T-helper 2 cell treated with Interferon-gamma antibody and Interleukin-4, amounts not matched to agents 5 μg/mL and 100 μg/mL, for 36 hours (primary cell): ENCODE data around the gene SLC7A10.
"Not testable (repeated sequence)": the region's sequence is repeated elsewhere in the genome, so short reads cannot be mapped to it uniquely, and the experiment has no call there.

Experiments
- DNase-seq: peaks from one replicate; pipeline ENCODE4 v3.0.0; 2021; ENCODE audit warnings: low spot score
- H3K27ac Mint-ChIP-seq: one replicate; pipeline ENCODE4 v1.8.0; 2021; ENCODE audit warnings: mild to moderate bottlenecking, mixed read lengths
- H3K27me3 Mint-ChIP-seq: one replicate; pipeline ENCODE4 v1.8.0; 2021; ENCODE audit warnings: low read depth, mixed read lengths
- H3K36me3 Mint-ChIP-seq: one replicate; pipeline ENCODE4 v1.8.0; 2021; ENCODE audit warnings: low read depth, mixed read lengths
- H3K4me1 Mint-ChIP-seq: one replicate; pipeline ENCODE4 v1.8.0; 2021; ENCODE audit warnings: low read depth, mixed read lengths
- H3K4me3 Mint-ChIP-seq: one replicate; pipeline ENCODE4 v1.8.0; 2022; ENCODE audit warnings: mild to moderate bottlenecking, moderate library complexity, mixed read lengths
- H3K9me3 Mint-ChIP-seq: one replicate; pipeline ENCODE4 v1.8.0; 2021; ENCODE audit warnings: mixed read lengths

SLC7A10 gene

DNA sequence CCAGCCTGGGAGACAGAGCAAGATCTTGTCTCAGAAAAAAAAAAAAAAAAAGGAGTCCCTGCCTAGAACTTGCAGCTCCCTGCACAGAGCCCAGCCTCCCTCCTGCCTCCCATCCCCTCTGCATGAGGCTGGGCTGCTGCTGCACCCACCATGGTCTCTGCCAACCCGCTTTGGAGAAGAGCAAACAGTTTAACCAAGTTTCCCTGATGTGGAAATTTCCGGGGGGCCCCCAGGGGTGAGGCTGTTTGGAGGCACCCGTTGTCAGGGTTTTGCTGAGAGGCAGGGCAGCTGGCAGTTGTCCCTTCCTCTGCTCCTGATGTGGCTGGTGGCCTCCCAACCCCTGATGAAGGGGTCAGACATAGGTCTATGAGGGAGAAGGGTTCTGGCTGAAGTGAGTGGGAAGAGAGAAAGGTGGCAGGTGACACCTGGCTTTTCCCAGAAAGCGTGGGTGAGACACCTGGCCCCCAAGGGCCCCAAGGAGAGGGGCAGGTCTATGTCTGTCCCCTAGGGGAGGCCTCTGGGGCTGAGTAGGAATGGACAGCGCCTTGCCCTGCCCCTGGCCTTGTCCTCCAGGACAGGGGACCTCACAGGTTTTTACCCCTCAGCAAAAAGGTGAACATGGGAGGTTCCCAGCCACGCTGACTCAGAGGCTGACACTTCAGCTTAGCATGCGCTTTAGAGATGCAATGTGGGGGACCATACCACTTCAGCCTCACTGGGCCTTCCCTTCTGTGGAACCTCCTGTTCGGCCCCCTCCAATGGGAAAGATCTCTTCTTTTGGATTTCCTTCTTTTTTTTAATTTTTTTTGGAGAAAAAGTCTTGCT lies 26.0 kb downstream of the SLC7A10 start:
- H3K36me3 Mint-ChIP-seq: no peaks in the 10 kb centered on the region
- no peaks in the 10 kb centered on the region for H3K4me1 Mint-ChIP-seq
- no peak for DNase-seq
- peaks cover 16% of the 10 kb centered on the region for H3K27me3 Mint-ChIP-seq
- H3K4me3 Mint-ChIP-seq: no peak overlapping the region
- H3K9me3 Mint-ChIP-seq: no peaks in the 10 kb centered on the region
- H3K27ac Mint-ChIP-seq: no peak overlapping the region

DNA sequence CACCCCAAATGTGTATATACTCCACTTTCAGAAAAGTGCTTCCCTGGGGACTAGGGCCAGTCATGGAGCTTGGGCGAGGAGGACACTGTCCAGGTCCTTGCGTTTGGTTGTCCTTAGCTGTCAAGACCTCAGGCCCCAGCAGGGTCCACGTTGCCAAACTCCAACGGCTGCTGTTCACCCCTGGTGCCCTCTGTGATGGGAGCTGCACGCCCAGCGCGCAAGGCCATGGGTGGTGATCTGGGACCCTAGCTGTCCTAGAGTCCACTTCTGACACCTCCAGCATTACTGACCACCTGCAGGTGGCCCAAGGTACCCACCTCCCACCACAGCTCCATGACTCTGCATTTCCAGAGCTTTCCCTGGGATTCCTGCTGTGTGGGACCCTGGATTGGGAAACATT lies 27.5 kb downstream of the SLC7A10 start:
- DNase-seq: no peak
- Mint-ChIP-seq H3K27ac (no peak overlapping the region), H3K4me1 (no peaks in the 10 kb centered on the region), H3K27me3 (peaks cover 23% of the 10 kb centered on the region), H3K9me3 (no peaks in the 10 kb centered on the region), H3K36me3 (no peaks in the 10 kb centered on the region), H3K4me3 (no peak overlapping the region)

DNA sequence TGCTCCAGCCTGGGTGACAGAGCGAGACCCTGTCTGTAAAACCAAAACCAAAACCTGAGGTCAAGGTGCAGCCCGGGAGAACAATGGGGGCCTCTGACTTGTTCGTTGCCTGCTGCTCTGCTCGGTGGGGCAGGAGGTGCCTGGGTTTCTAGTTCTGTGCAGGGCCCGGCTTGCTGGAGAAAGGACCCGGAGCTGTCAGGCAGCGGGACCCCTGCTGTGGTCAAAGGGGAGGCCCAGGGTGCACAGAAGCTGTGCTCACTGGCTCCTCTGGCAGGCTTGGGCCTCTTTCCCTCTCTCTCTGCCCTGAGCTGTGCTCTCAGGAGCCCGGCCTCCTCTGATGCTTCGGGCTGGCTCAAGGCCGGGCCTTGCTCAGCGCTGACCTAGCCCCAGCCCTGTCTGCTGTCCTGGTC lies 28.1 kb downstream of the SLC7A10 start:
- Mint-ChIP-seq H3K27me3 (peaks cover 29% of the 10 kb centered on the region), H3K9me3 (no peaks in the 10 kb centered on the region), H3K4me1 (no peaks in the 10 kb centered on the region), H3K36me3 (no peaks in the 10 kb centered on the region), H3K4me3 (no peak overlapping the region), H3K27ac (no peak overlapping the region)
- DNase-seq: no peak

DNA sequence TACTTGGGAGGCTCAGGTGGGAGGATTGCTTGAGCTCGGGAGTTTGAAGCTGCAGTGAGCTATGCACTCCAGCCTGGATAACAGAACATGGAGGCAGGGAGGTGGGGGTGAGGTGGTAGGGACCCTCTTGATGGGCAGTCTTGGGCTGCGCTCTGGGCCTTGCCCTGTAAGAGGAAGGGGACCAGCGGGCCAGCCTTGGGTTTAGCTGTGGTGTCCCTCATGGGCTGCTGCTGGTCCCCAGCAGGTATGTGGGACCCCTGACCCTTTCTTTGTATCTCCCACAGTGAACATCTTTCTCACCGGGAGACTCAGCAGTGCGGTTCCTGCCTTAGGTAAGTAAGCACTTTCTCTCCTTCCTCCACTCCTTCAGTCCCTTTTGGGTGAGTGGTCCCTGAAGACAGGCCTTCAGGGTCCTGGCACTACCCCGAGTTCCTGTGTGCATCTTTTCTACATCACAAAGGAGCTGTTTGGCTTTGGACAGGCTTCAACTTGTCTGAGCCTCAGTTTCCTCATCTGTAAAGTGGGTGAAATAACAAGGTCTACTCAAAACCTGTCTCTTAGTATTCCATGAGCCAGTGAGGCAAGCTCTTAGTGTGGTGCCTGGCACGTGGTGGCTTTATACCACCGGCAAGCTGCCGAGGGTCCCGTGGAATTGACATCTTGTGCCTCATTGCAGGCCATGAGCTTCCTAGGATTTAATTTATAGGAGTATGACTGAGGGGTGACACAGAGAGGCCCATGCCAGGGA lies 29.0 kb downstream of the SLC7A10 start:
- DNase-seq: no peak
- H3K27ac Mint-ChIP-seq: no peak overlapping the region
- peaks cover 39% of the 10 kb centered on the region for H3K27me3 Mint-ChIP-seq
- H3K4me3 Mint-ChIP-seq: no peak overlapping the region
- H3K4me1 Mint-ChIP-seq: no peaks in the 10 kb centered on the region
- no peaks in the 10 kb centered on the region for H3K36me3 Mint-ChIP-seq
- H3K9me3 Mint-ChIP-seq: no peaks in the 10 kb centered on the region

DNA sequence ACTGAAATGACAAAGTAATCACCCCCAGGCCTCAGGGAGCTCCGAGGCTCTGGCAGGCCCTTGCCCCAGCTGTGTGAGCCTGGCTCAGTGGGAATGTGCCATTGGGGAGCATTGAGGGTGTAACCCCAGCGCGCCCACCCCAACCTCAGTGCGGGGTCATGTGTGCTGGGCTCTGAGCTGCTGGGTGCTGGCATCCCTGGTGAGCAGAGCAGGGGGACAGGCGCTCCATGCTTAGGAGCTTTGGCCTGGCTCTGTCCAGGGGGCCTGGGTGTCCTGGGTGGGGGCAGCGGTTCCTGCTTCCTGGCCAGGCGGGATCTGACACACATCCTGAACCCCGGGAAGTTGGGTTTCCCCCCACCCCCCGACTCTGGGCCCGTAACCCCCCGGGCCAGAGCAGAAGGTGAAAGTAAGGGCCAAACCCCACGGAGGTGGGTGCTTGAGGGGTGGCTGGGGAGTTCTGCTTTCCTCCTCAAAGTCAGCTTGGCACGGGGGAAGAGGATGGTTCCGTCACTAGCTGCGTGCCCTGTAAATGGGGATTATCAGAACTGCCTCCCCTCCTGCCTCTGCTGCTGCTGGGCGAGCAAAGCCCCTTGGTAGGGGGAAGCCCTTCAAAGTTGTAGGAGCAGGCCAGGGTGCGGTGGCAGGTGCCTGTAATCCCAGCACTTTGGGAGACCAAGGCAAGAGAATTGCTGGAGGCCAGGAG lies 29.9 kb downstream of the SLC7A10 start:
- peaks cover 43% of the 10 kb centered on the region for H3K27me3 Mint-ChIP-seq

DNA sequence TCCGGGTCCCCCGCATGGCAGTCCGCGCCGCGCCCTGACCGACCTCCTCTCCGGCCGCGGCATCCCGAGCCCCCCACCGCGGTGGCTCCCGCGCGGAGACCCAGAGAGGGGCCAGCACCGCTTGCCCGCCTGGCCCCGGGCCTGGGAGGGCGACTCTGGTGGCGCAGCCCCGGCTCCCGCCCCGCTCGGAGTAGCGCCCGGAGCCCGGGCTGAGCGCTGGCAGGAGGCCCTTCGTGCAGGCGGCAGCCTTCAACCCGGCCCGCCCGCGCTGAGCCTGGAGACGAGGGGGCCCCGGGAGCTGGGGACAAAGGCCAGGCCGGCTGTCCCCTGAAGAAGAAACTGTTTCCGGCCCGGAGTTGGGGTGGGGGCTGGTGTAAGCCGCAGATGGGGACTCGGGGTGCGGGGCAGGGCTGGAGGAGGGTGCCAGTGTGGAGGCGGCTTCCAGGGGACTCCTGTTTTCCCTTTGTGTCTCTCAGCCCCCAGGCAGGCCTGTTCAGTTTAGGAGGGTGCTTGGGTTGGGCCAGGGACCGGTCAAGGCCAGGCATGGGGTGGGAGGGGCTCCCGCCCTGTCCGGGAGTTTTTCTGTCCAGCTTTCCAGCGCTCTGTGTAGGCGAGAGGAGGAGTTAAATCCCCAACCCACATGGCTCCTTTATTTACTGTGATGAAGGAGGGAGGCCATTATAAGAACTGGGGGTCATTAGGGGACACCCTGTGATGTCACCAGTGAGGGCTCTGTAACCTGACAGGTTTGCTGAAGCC lies 30.6 kb downstream of the SLC7A10 start:
- H3K36me3 Mint-ChIP-seq: no peaks in the 10 kb centered on the region
- peaks cover 49% of the 10 kb centered on the region for H3K27me3 Mint-ChIP-seq
- no peak overlapping the region for H3K27ac Mint-ChIP-seq
- no peaks in the 10 kb centered on the region for H3K4me1 Mint-ChIP-seq
- no peak for DNase-seq
- peak overlapping the region; percentile 29 for H3K4me3 Mint-ChIP-seq
- no peaks in the 10 kb centered on the region for H3K9me3 Mint-ChIP-seq

More for the DNA sequence above, 29.9 kb downstream of the SLC7A10 start:
- Mint-ChIP-seq H3K36me3 (no peaks in the 10 kb centered on the region), H3K4me3 (no peak overlapping the region), H3K27ac (no peak overlapping the region), H3K9me3 (no peaks in the 10 kb centered on the region), H3K4me1 (no peaks in the 10 kb centered on the region)
- DNase-seq: no peak

DNA sequence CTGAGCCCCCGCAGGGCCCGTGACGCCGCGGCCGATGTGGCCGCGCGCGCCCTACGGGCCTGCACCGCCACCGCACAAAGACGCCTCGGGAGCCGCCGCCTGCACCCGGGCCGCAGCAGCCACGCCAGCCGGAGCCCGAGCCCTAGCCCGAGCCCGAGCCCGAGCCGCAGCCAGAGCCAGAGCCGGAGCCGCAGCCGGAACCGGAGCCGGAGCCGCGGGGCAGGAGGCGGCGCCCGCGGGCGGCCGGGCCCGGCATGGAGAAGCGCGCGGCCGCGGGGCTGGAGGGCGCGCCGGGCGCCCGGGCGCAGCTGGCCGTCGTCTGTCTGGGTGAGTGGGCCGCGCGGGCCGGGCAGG lies 31.1 kb downstream of the SLC7A10 start:
- H3K27ac Mint-ChIP-seq: no peak overlapping the region
- no peaks in the 10 kb centered on the region for H3K4me1 Mint-ChIP-seq
- H3K36me3 Mint-ChIP-seq: no peaks in the 10 kb centered on the region
- H3K4me3 Mint-ChIP-seq: no peak overlapping the region
- peaks cover 52% of the 10 kb centered on the region for H3K27me3 Mint-ChIP-seq
- DNase-seq: no peak
- no peaks in the 10 kb centered on the region for H3K9me3 Mint-ChIP-seq

DNA sequence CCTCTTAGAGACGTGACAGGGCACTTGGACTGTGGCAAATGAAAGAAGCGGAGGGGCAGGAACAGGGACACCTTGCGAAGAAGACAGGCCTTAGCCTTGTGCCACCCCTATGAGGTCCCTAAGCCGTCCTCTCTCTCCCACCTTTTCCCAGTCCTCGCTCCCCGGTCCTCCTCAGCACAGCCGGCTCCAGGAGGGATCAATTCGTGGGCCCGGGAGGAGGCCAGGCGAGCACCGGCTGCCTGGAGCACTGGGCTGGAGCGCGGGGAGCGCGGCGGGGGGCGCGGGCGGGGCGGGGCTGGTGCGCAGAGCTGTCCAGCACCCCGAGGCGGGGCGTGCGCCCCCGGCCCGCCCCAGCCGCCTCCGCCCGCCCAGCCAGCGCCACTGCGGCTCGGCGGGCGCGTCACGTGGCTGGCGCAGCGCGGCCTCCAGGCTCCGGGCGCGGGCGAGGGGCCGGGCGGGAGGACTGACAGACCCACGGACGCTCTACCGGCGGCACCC lies 31.7 kb downstream of the SLC7A10 start, which contains the start of gene LRP3:
Gene LRP3 (plus strand): TSS at position 466 of the 498 bp plus-strand sequence. CDS start 456 bp downstream, outside the sequence.
- peak within 1 kb of the TSS; percentile 29 for H3K4me3 Mint-ChIP-seq
- no peaks in the 10 kb centered on the region for H3K9me3 Mint-ChIP-seq
- H3K27ac Mint-ChIP-seq: no peak within 1 kb of the TSS
- H3K4me1 Mint-ChIP-seq: no peaks in the 10 kb centered on the region
- H3K27me3 Mint-ChIP-seq: peaks cover 53% of the 10 kb centered on the region
- no peaks in the 10 kb centered on the region for H3K36me3 Mint-ChIP-seq
- no peak for DNase-seq

DNA sequence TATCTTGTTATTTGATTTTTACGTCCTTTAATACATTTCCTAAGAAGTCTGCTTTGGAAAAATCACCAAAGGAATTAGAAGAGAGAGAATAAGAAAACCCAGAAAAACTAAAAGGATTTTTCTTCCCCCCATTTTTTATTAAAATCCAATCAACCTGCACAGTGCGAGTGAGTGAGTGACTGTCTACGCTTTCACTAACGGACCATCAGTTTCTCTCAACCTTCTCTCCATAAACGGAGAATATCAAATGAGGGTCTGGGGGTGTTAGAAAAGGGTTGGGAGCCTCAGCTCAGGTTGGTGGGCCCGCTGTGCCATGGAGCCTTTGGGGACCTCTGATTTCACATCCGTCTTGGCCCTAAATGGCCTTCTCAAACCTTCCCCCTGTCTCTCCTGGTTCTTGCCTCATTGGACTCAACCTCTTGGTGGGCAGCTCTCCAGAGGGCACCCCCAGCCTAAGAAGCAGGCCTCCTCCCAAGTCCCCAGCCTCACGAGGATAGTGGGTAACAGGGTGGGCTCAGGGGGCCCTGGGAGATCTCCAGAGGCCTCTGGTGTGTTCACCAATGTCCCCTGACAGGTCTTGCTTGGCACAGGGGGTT lies 32.3 kb downstream of the SLC7A10 start:
- no peak overlapping the region for H3K27ac Mint-ChIP-seq
- no peaks in the 10 kb centered on the region for H3K4me1 Mint-ChIP-seq
- DNase-seq: no peak
- H3K36me3 Mint-ChIP-seq: no peaks in the 10 kb centered on the region
- peak overlapping the region; percentile 29 for H3K4me3 Mint-ChIP-seq
- peaks cover 53% of the 10 kb centered on the region for H3K27me3 Mint-ChIP-seq
- H3K9me3 Mint-ChIP-seq: no peaks in the 10 kb centered on the region

DNA sequence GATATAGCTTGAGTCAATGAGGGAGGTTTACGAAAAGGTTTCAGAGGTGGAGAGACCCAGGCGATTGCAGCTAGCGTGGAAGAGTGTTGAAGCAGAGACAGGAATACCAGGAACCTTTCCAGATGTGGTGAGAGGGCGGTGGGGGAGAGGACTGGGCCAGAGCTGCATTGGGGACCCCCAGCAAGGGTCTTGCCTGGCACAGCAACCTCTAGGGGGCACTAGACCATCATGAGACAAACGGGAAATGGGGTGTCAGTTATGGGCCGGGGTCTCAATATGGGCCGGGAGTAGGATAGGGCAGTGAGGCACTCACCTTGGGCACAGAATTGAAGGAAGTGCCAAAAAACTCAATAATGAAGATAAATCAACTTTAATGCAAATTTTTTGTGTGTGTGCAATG lies 33.6 kb downstream of the SLC7A10 start:
- Mint-ChIP-seq H3K9me3 (no peaks in the 10 kb centered on the region), H3K36me3 (no peaks in the 10 kb centered on the region), H3K4me1 (no peaks in the 10 kb centered on the region), H3K27ac (no peak overlapping the region), H3K27me3 (peaks cover 51% of the 10 kb centered on the region), H3K4me3 (no peak overlapping the region)
- DNase-seq: no peak

DNA sequence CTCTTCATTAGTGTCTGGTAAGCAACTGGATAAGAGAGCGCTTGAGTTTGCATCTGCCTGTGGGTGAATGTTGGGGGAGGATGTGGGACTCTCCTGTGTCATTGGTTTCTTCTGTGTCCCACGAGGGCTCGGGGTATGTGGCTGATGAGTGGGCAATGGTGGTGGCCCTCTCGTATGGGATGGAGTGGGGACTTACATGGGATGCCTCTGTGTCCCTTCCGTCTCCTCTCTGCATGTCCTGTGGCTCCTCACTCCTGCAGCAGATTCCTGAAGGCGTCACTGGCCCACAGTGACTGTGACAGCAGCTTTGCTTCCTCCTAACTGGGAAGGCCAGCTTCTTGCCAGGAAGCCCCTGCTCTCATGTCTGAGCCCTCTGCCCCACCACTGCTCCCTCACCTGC lies 34.1 kb downstream of the SLC7A10 start:
- H3K4me1 Mint-ChIP-seq: peaks cover under 1% of the 10 kb centered on the region

DNA sequence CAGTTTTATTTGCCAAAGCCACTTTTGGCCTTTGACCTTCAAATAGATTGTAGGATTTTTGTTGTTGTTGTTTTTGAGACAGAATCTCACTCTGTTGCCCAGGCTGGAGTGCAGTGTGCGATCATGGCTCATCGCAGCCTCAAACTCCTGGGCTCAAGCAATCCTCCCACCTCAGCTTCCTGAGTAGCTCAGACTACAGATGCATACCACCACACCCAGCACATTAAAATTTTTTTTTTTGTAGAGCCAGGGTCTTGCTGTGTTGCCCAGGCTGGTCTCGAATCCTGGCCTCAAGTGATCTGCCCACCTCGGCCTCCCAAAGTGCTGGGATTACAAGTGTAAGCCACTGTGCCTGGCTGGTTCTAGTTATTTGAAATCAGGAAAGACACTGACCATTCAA lies 34.6 kb downstream of the SLC7A10 start:
- not testable (repeated sequence) for H3K36me3 Mint-ChIP-seq, H3K4me1 Mint-ChIP-seq, DNase-seq, H3K27ac Mint-ChIP-seq, H3K4me3 Mint-ChIP-seq, H3K9me3 Mint-ChIP-seq
- H3K27me3 Mint-ChIP-seq: peaks cover 46% of the 10 kb centered on the region

More for the DNA sequence above, 34.1 kb downstream of the SLC7A10 start:
- no peak overlapping the region for H3K27ac Mint-ChIP-seq
- H3K4me3 Mint-ChIP-seq: no peak overlapping the region
- no peaks in the 10 kb centered on the region for H3K9me3 Mint-ChIP-seq
- H3K27me3 Mint-ChIP-seq: peaks cover 46% of the 10 kb centered on the region
- no peaks in the 10 kb centered on the region for H3K36me3 Mint-ChIP-seq
- DNase-seq: no peak

DNA sequence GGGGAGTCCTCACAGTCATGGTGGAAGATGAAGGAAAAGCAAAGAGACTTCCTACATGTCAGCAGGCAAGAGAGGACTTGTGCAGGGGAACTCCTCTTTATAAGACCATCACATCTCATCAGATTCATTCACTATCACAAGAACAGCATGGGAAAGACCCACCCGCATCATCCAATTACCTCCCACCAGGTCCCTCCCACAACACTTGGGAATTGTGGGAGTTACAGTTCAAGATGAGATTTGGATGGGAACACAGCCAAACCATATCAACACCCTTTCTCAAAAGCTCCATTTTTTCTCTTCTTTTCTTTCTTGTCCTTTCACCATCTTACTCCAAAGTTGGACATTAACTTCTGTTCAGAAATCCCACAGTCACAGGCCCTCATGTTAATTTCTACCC lies 36.2 kb downstream of the SLC7A10 start:
- no peaks in the 10 kb centered on the region for H3K9me3 Mint-ChIP-seq
- no peak overlapping the region for H3K4me3 Mint-ChIP-seq
- no peak for DNase-seq
- no peaks in the 10 kb centered on the region for H3K36me3 Mint-ChIP-seq
- no peak overlapping the region for H3K27ac Mint-ChIP-seq
- H3K27me3 Mint-ChIP-seq: peaks cover 37% of the 10 kb centered on the region
- peaks cover 3% of the 10 kb centered on the region for H3K4me1 Mint-ChIP-seq
